ENCODE data around the gene ARPP19. TPM values are rescaled to one million over a fixed set of nuclear protein-coding genes. Genes with fewer than 3 reads are reported as not detected.

Gene ARPP19
- total RNA-seq, 1 experiment from 2014 or later: 118 TPM

GRCh38 chr15:52527196-52527910 lies 41.5 kb downstream of the ARPP19 start:
- Histone ChIP-seq H2AFZ (ENCODE audit: low read length) (no peak overlapping the region), H3K9me3 (ENCODE audit: low read length) (no peaks in the 10 kb centered on the region), H3K36me3 (ENCODE audit: insufficient read depth, low read length) (no peaks in the 10 kb centered on the region), H3K9me2 (replicated peaks; ENCODE audit: insufficient read depth, low read length) (no peaks in the 10 kb centered on the region), H3K27me3 (ENCODE audit: low read length) (no peaks in the 10 kb centered on the region), H3K4me2 (ENCODE audit: low read depth, low read length, poor library complexity, severe bottlenecking) (peak overlapping the region; percentile 76), H3K79me2 (ENCODE audit: low read length) (peaks cover 59% of the 10 kb centered on the region), H3K4me1 (ENCODE audit: low read length) (peaks cover 37% of the 10 kb centered on the region), H3K9ac (ENCODE audit: low read length) (peak overlapping the region; percentile 87), H4K20me1 (ENCODE audit: insufficient read depth, low read depth, low read length) (peaks cover 12% of the 10 kb centered on the region; the same call in 1 of the 2 replicates), H3K27ac (ENCODE audit: low read length) (no peak overlapping the region), H3K4me3 (ENCODE audit: low read length) (peak overlapping the region; percentile 96)
- DNase-seq: no peak

- H4K20me1 ChIP-seq (ENCODE audit: insufficient read depth, low read depth, low read length): peaks cover 12% of the 10 kb centered on the region; the same call in 1 of the 2 replicates
- H3K27ac ChIP-seq (ENCODE audit: low read length): no peak overlapping the region
- no peaks in the 10 kb centered on the region for H3K27me3 ChIP-seq (ENCODE audit: low read length)
These were observed 44.4 kb downstream of the ARPP19 start for GRCh38 chr15:52524223-52525136.

GRCh38 chr15:52523647-52524046 lies 45.2 kb downstream of the ARPP19 start:
- Histone ChIP-seq H3K27me3 (ENCODE audit: low read length) (no peaks in the 10 kb centered on the region), H3K4me1 (ENCODE audit: low read length) (peaks cover 45% of the 10 kb centered on the region), H3K4me2 (ENCODE audit: low read depth, low read length, poor library complexity, severe bottlenecking) (no peak overlapping the region), H3K9me3 (ENCODE audit: low read length) (no peaks in the 10 kb centered on the region), H3K36me3 (ENCODE audit: insufficient read depth, low read length) (no peaks in the 10 kb centered on the region), H3K79me2 (ENCODE audit: low read length) (peaks cover 94% of the 10 kb centered on the region), H2AFZ (ENCODE audit: low read length) (no peak overlapping the region), H4K20me1 (ENCODE audit: insufficient read depth, low read depth, low read length) (peaks cover 12% of the 10 kb centered on the region; the same call in 1 of the 2 replicates), H3K4me3 (ENCODE audit: low read length) (no peak overlapping the region), H3K9me2 (replicated peaks; ENCODE audit: insufficient read depth, low read length) (no peaks in the 10 kb centered on the region), H3K27ac (ENCODE audit: low read length) (no peak overlapping the region), H3K9ac (ENCODE audit: low read length) (no peak overlapping the region)
- no peak for DNase-seq

More at GRCh38 chr15:52524223-52525136, 44.4 kb downstream of the ARPP19 start:
- H3K4me2 ChIP-seq (ENCODE audit: low read depth, low read length, poor library complexity, severe bottlenecking): no peak overlapping the region
- DNase-seq: no peak
- no peak overlapping the region for H3K4me3 ChIP-seq (ENCODE audit: low read length)
- H2AFZ ChIP-seq (ENCODE audit: low read length): no peak overlapping the region
- no peaks in the 10 kb centered on the region for H3K36me3 ChIP-seq (ENCODE audit: insufficient read depth, low read length)
- H3K4me1 ChIP-seq (ENCODE audit: low read length): peaks cover 43% of the 10 kb centered on the region
- no peaks in the 10 kb centered on the region for H3K9me3 ChIP-seq (ENCODE audit: low read length)
- H3K79me2 ChIP-seq (ENCODE audit: low read length): peaks cover 87% of the 10 kb centered on the region
- H3K9me2 ChIP-seq (replicated peaks; ENCODE audit: insufficient read depth, low read length): no peaks in the 10 kb centered on the region
- H3K9ac ChIP-seq (ENCODE audit: low read length): no peak overlapping the region

- no peaks in the 10 kb centered on the region for H3K9me2 ChIP-seq (replicated peaks; ENCODE audit: insufficient read depth, low read length)
- H3K9me3 ChIP-seq (ENCODE audit: low read length): no peaks in the 10 kb centered on the region
- H3K27ac ChIP-seq (ENCODE audit: low read length): no peak overlapping the region
- H4K20me1 ChIP-seq (ENCODE audit: insufficient read depth, low read depth, low read length): peaks cover 12% of the 10 kb centered on the region; the same call in 1 of the 2 replicates
- H3K36me3 ChIP-seq (ENCODE audit: insufficient read depth, low read length): no peaks in the 10 kb centered on the region
- no peak overlapping the region for H3K4me2 ChIP-seq (ENCODE audit: low read depth, low read length, poor library complexity, severe bottlenecking)
- H2AFZ ChIP-seq (ENCODE audit: low read length): no peak overlapping the region
- no peak overlapping the region for H3K4me3 ChIP-seq (ENCODE audit: low read length)
- no peak overlapping the region for H3K9ac ChIP-seq (ENCODE audit: low read length)
- H3K79me2 ChIP-seq (ENCODE audit: low read length): peaks cover 96% of the 10 kb centered on the region
- DNase-seq: no peak
- H3K4me1 ChIP-seq (ENCODE audit: low read length): peaks cover 48% of the 10 kb centered on the region
- H3K27me3 ChIP-seq (ENCODE audit: low read length): no peaks in the 10 kb centered on the region
These were observed 45.6 kb downstream of the ARPP19 start for GRCh38 chr15:52523192-52523591.

- Histone ChIP-seq H3K4me1 (ENCODE audit: low read length) (peaks cover 37% of the 10 kb centered on the region), H4K20me1 (ENCODE audit: insufficient read depth, low read depth, low read length) (peaks cover 7% of the 10 kb centered on the region; the same call in 1 of the 2 replicates), H3K4me3 (ENCODE audit: low read length) (no peak overlapping the region), H3K27me3 (ENCODE audit: low read length) (no peaks in the 10 kb centered on the region), H3K9me2 (replicated peaks; ENCODE audit: insufficient read depth, low read length) (no peaks in the 10 kb centered on the region), H3K9me3 (ENCODE audit: low read length) (no peaks in the 10 kb centered on the region), H3K9ac (ENCODE audit: low read length) (no peak overlapping the region), H3K36me3 (ENCODE audit: insufficient read depth, low read length) (no peaks in the 10 kb centered on the region), H3K27ac (ENCODE audit: low read length) (no peak overlapping the region), H2AFZ (ENCODE audit: low read length) (no peak overlapping the region), H3K4me2 (ENCODE audit: low read depth, low read length, poor library complexity, severe bottlenecking) (no peak overlapping the region), H3K79me2 (ENCODE audit: low read length) (peaks cover 95% of the 10 kb centered on the region)
- DNase-seq: no peak
These were observed 47.1 kb downstream of the ARPP19 start for GRCh38 chr15:52521682-52522081.

- H4K20me1 ChIP-seq (ENCODE audit: insufficient read depth, low read depth, low read length): peaks cover 7% of the 10 kb centered on the region; the same call in 1 of the 2 replicates
- no peak overlapping the region for H3K4me3 ChIP-seq (ENCODE audit: low read length)
- H3K4me1 ChIP-seq (ENCODE audit: low read length): peaks cover 29% of the 10 kb centered on the region
- no peaks in the 10 kb centered on the region for H3K9me3 ChIP-seq (ENCODE audit: low read length)
- peaks cover 96% of the 10 kb centered on the region for H3K79me2 ChIP-seq (ENCODE audit: low read length)
- no peak overlapping the region for H3K27ac ChIP-seq (ENCODE audit: low read length)
- no peak overlapping the region for H3K9ac ChIP-seq (ENCODE audit: low read length)
- H3K36me3 ChIP-seq (ENCODE audit: insufficient read depth, low read length): no peaks in the 10 kb centered on the region
- no peaks in the 10 kb centered on the region for H3K9me2 ChIP-seq (replicated peaks; ENCODE audit: insufficient read depth, low read length)
- no peaks in the 10 kb centered on the region for H3K27me3 ChIP-seq (ENCODE audit: low read length)
- H2AFZ ChIP-seq (ENCODE audit: low read length): no peak overlapping the region
- DNase-seq: no peak
- no peak overlapping the region for H3K4me2 ChIP-seq (ENCODE audit: low read depth, low read length, poor library complexity, severe bottlenecking)
These were observed 48.4 kb downstream of the ARPP19 start for GRCh38 chr15:52520421-52520820.

- H3K9ac ChIP-seq (ENCODE audit: low read length): no peak overlapping the region
- H3K36me3 ChIP-seq (ENCODE audit: insufficient read depth, low read length): no peaks in the 10 kb centered on the region
- no peak overlapping the region for H3K4me2 ChIP-seq (ENCODE audit: low read depth, low read length, poor library complexity, severe bottlenecking)
- no peak overlapping the region for H2AFZ ChIP-seq (ENCODE audit: low read length)
- no peaks in the 10 kb centered on the region for H3K9me3 ChIP-seq (ENCODE audit: low read length)
- H3K4me3 ChIP-seq (ENCODE audit: low read length): no peak overlapping the region
- no peaks in the 10 kb centered on the region for H3K9me2 ChIP-seq (replicated peaks; ENCODE audit: insufficient read depth, low read length)
- peaks cover 4% of the 10 kb centered on the region; the same call in 1 of the 2 replicates for H4K20me1 ChIP-seq (ENCODE audit: insufficient read depth, low read depth, low read length)
- DNase-seq: no peak
- peaks cover 29% of the 10 kb centered on the region for H3K4me1 ChIP-seq (ENCODE audit: low read length)
- H3K27ac ChIP-seq (ENCODE audit: low read length): no peak overlapping the region
- H3K27me3 ChIP-seq (ENCODE audit: low read length): no peaks in the 10 kb centered on the region
- peaks cover 98% of the 10 kb centered on the region for H3K79me2 ChIP-seq (ENCODE audit: low read length)
These were observed 50.1 kb downstream of the ARPP19 start for GRCh38 chr15:52518487-52519371.

All from Karpas-422 (cell line).